ENCODE results near the gene KLF1.
A peak's percentile ranks its signal among the peaks of the same experiment; 100 is the strongest.

KLF1 gene

GRCh38 chr19:12866416-12867119 lies 20.4 kb downstream of the KLF1 start:
- Histone ChIP-seq H3K4me1 (peaks cover 9 to 14% (median 12%) of the 10 kb centered on the region in 10 experiments; a peak in 19 of 20 replicates), H3K9ac (no peak overlapping the region), H3K36me3 (peaks cover 0 to 4% (median 0%) of the 10 kb centered on the region in 11 experiments; a peak in 2 of 22 replicates), H4K20me1 (peaks cover 0 to 5% (median 0%) of the 10 kb centered on the region in 11 experiments; a peak in 1 of 22 replicates), H3K27ac (no peak overlapping the region), H3K4me3 (no peak overlapping the region; a peak in 2 of 20 replicates), H3K4me2 (peak overlapping the region in 10 of 11 experiments; percentile 79 to 96 (median 84); a peak in 14 of 22 replicates), H3K27me3 (no peaks in the 10 kb centered on the region), H3K9me3 (replicated peaks in 1 of 11) (no peaks in the 10 kb centered on the region)
- TF ChIP-seq Cebpa-rat (IDR thresholded peaks at IDR 0.05): no peak

GRCh38 chr19:12865746-12866415 lies 21.1 kb downstream of the KLF1 start:
- H3K4me3 ChIP-seq: no peak overlapping the region
- H3K9ac ChIP-seq: no peak overlapping the region
- H3K27me3 ChIP-seq: no peaks in the 10 kb centered on the region
- no peak overlapping the region for H3K4me2 ChIP-seq
- peaks cover 9 to 14% (median 12%) of the 10 kb centered on the region in 10 experiments; a peak in 19 of 20 replicates for H3K4me1 ChIP-seq
- H4K20me1 ChIP-seq: no peaks in the 10 kb centered on the region
- H3K9me3 ChIP-seq (replicated peaks in 1 of 11): no peaks in the 10 kb centered on the region
- TF ChIP-seq Cebpa-rat (IDR thresholded peaks at IDR 0.05): no peak
- peaks cover 0 to 4% (median 0%) of the 10 kb centered on the region in 11 experiments; a peak in 2 of 22 replicates for H3K36me3 ChIP-seq
- no peak overlapping the region for H3K27ac ChIP-seq

- no peaks in the 10 kb centered on the region; a peak in 1 of 22 replicates for H3K36me3 ChIP-seq
- H3K4me1 ChIP-seq: peaks cover 9 to 14% (median 12%) of the 10 kb centered on the region in 10 experiments; a peak in 19 of 20 replicates
- H3K9ac ChIP-seq: no peak overlapping the region
- no peaks in the 10 kb centered on the region for H3K27me3 ChIP-seq
- H4K20me1 ChIP-seq: no peaks in the 10 kb centered on the region
- no peak overlapping the region for H3K4me2 ChIP-seq
- H3K9me3 ChIP-seq (replicated peaks in 1 of 11): no peaks in the 10 kb centered on the region
- no peak for TF ChIP-seq Cebpa-rat (IDR thresholded peaks at IDR 0.05)
- H3K27ac ChIP-seq: no peak overlapping the region
- H3K4me3 ChIP-seq: no peak overlapping the region
These were observed 22.0 kb downstream of the KLF1 start for GRCh38 chr19:12864721-12865715.

GRCh38 chr19:12864143-12864542 lies 22.9 kb downstream of the KLF1 start:
- Histone ChIP-seq H3K36me3 (no peaks in the 10 kb centered on the region; a peak in 1 of 22 replicates), H3K27ac (no peak overlapping the region), H3K4me2 (no peak overlapping the region), H3K4me3 (no peak overlapping the region), H4K20me1 (no peaks in the 10 kb centered on the region), H3K9me3 (replicated peaks in 1 of 11) (no peaks in the 10 kb centered on the region), H3K4me1 (peaks cover 9 to 14% (median 12%) of the 10 kb centered on the region in 10 experiments; a peak in 19 of 20 replicates), H3K9ac (no peak overlapping the region), H3K27me3 (no peaks in the 10 kb centered on the region)
- TF ChIP-seq Cebpa-rat (IDR thresholded peaks at IDR 0.05): no peak

- Histone ChIP-seq H3K9me3 (replicated peaks in 1 of 11) (peaks cover 0 to 16% (median 8%) of the 10 kb centered on the region in 11 experiments; a peak in 8 of 22 replicates), H4K20me1 (no peaks in the 10 kb centered on the region), H3K4me1 (no peaks in the 10 kb centered on the region), H3K4me3 (no peak overlapping the region), H3K36me3 (no peaks in the 10 kb centered on the region), H3K9ac (no peak overlapping the region), H3K27ac (no peak overlapping the region), H3K27me3 (no peaks in the 10 kb centered on the region), H3K4me2 (no peak overlapping the region)
- no peak for TF ChIP-seq Cebpa-rat (IDR thresholded peaks at IDR 0.05)
These were observed 27.5 kb downstream of the KLF1 start for GRCh38 chr19:12859546-12859945.

- Histone ChIP-seq H3K4me1 (no peaks in the 10 kb centered on the region), H4K20me1 (no peaks in the 10 kb centered on the region), H3K36me3 (no peaks in the 10 kb centered on the region), H3K4me3 (no peak overlapping the region), H3K9me3 (replicated peaks in 1 of 11) (peaks cover 0 to 16% (median 8%) of the 10 kb centered on the region in 11 experiments; a peak in 8 of 22 replicates), H3K9ac (no peak overlapping the region), H3K4me2 (no peak overlapping the region), H3K27me3 (no peaks in the 10 kb centered on the region), H3K27ac (no peak overlapping the region)
- no peak for TF ChIP-seq Cebpa-rat (IDR thresholded peaks at IDR 0.05)
These were observed 28.7 kb downstream of the KLF1 start for GRCh38 chr19:12858041-12858928.

- Histone ChIP-seq H4K20me1 (no peaks in the 10 kb centered on the region), H3K27ac (no peak overlapping the region), H3K4me2 (no peak overlapping the region), H3K4me3 (no peak overlapping the region), H3K27me3 (no peaks in the 10 kb centered on the region), H3K36me3 (no peaks in the 10 kb centered on the region), H3K9ac (no peak overlapping the region), H3K4me1 (no peaks in the 10 kb centered on the region), H3K9me3 (replicated peaks in 1 of 11) (peaks cover 0 to 16% (median 8%) of the 10 kb centered on the region in 11 experiments; a peak in 8 of 22 replicates)
- no peak for TF ChIP-seq Cebpa-rat (IDR thresholded peaks at IDR 0.05)
These were observed 30.3 kb downstream of the KLF1 start for GRCh38 chr19:12856653-12857052.
